ENCODE measurements around the gene PPIL3. TPM values are rescaled to one million over a fixed set of nuclear protein-coding genes. Genes with fewer than 3 reads are reported as not detected.
A peak's percentile ranks its signal among the peaks of the same experiment; 100 is the strongest.
"Not testable (repeated sequence)": the region's sequence is repeated elsewhere in the genome, so short reads cannot be mapped to it uniquely, and the experiment has no call there.

PPIL3 gene
- 10 to 100 TPM; 34.0 to 41.1 TPM for total RNA-seq

- Mint-ChIP-seq H3K27ac (peak within 1 kb of the TSS; percentile 100), H3K36me3 (peaks cover 39% of the 10 kb centered on the region), H3K4me1 (peaks cover 46% of the 10 kb centered on the region), H3K9me3 (no peaks in the 10 kb centered on the region), H3K4me3 (peak within 1 kb of the TSS; percentile 98), H3K27me3 (no peaks in the 10 kb centered on the region)
- peak; percentile 98 for DNase-seq
These were observed at the start of gene PPIL3, which contains the start of gene NIF3L1 for GRCh38 chr2:200888704-200889625. PPIL3 (minus strand) TSS chr2:200889077; CDS start chr2:200887615, 1,462 bp downstream. NIF3L1 (plus strand) TSS chr2:200889371; CDS start chr2:200891944, 2,573 bp downstream.

- H3K27me3 Mint-ChIP-seq, result no peaks in the 10 kb centered on the region
- no peak overlapping the region for H3K27ac Mint-ChIP-seq
- H3K9me3 Mint-ChIP-seq, result no peaks in the 10 kb centered on the region
- H3K4me1 Mint-ChIP-seq, result peaks cover 10% of the 10 kb centered on the region
- H3K4me3 Mint-ChIP-seq, result no peak overlapping the region
- no peak for DNase-seq
- H3K36me3 Mint-ChIP-seq, result peaks cover 14% of the 10 kb centered on the region
These were observed 42.2 kb upstream of the PPIL3 start for GRCh38 chr2:200930947-200931626.

- peaks cover 13% of the 10 kb centered on the region for H3K36me3 Mint-ChIP-seq
- H3K4me1 Mint-ChIP-seq, result peaks cover 10% of the 10 kb centered on the region
- no peaks in the 10 kb centered on the region for H3K9me3 Mint-ChIP-seq
- H3K4me3 Mint-ChIP-seq, result no peak overlapping the region
- peak overlapping the region; percentile 11 for H3K27ac Mint-ChIP-seq
- no peak for DNase-seq
- no peaks in the 10 kb centered on the region for H3K27me3 Mint-ChIP-seq
These were observed 40.7 kb upstream of the PPIL3 start for GRCh38 chr2:200929334-200930249.

GRCh38 chr2:200922439-200922838 lies 33.6 kb upstream of the PPIL3 start:
- Mint-ChIP-seq H3K9me3 (no peaks in the 10 kb centered on the region), H3K27ac (no peak overlapping the region), H3K4me1 (peaks cover 2% of the 10 kb centered on the region), H3K36me3 (peaks cover 7% of the 10 kb centered on the region), H3K27me3 (no peaks in the 10 kb centered on the region), H3K4me3 (no peak overlapping the region)
- DNase-seq, result no peak

GRCh38 chr2:200913654-200914053 lies 24.8 kb upstream of the PPIL3 start:
- Mint-ChIP-seq H3K9me3 (no peaks in the 10 kb centered on the region), H3K4me3 (no peak overlapping the region), H3K4me1 (no peaks in the 10 kb centered on the region), H3K36me3 (peaks cover 11% of the 10 kb centered on the region), H3K27ac (no peak overlapping the region), H3K27me3 (no peaks in the 10 kb centered on the region)
- DNase-seq, result no peak

GRCh38 chr2:200909958-200910357 lies 21.1 kb upstream of the PPIL3 start:
- DNase-seq, result no peak
- Mint-ChIP-seq H3K4me3 (no peak overlapping the region), H3K27me3 (no peaks in the 10 kb centered on the region), H3K9me3 (no peaks in the 10 kb centered on the region), H3K27ac (no peak overlapping the region), H3K36me3 (peaks cover 13% of the 10 kb centered on the region), H3K4me1 (no peaks in the 10 kb centered on the region)

GRCh38 chr2:200905618-200906296 lies 16.9 kb upstream of the PPIL3 start:
- Mint-ChIP-seq H3K4me1 (peaks cover 8% of the 10 kb centered on the region), H3K4me3 (no peak overlapping the region), H3K9me3 (no peaks in the 10 kb centered on the region), H3K36me3 (peaks cover 6% of the 10 kb centered on the region), H3K27me3 (no peaks in the 10 kb centered on the region), H3K27ac (peak overlapping the region; percentile 1)
- peak; percentile 30 for DNase-seq

GRCh38 chr2:200901459-200902072 lies 12.7 kb upstream of the PPIL3 start:
- peak; percentile 60 for DNase-seq
- Mint-ChIP-seq H3K27me3 (no peaks in the 10 kb centered on the region), H3K9me3 (no peaks in the 10 kb centered on the region), H3K36me3 (peaks cover 5% of the 10 kb centered on the region), H3K27ac (peak overlapping the region; percentile 70), H3K4me1 (peaks cover 15% of the 10 kb centered on the region), H3K4me3 (no peak overlapping the region)

GRCh38 chr2:200899482-200899881 lies 10.6 kb upstream of the PPIL3 start:
- Mint-ChIP-seq H3K4me3 (no peak overlapping the region), H3K36me3 (peaks cover 7% of the 10 kb centered on the region), H3K9me3 (no peaks in the 10 kb centered on the region), H3K4me1 (peaks cover 15% of the 10 kb centered on the region), H3K27me3 (no peaks in the 10 kb centered on the region), H3K27ac (peak overlapping the region; percentile 9)
- DNase-seq, result no peak

- H3K9me3 Mint-ChIP-seq, H3K4me3 Mint-ChIP-seq, H3K27me3 Mint-ChIP-seq, DNase-seq, H3K27ac Mint-ChIP-seq: not testable (repeated sequence)
- Mint-ChIP-seq H3K36me3 (peaks cover 29% of the 10 kb centered on the region), H3K4me1 (peaks cover 13% of the 10 kb centered on the region)
These were observed 7.1 kb downstream of the PPIL3 start for GRCh38 chr2:200881715-200882249.

GRCh38 chr2:200878289-200878880 lies 10.5 kb downstream of the PPIL3 start:
- Mint-ChIP-seq H3K9me3 (no peaks in the 10 kb centered on the region), H3K4me3 (no peak overlapping the region), H3K4me1 (peaks cover 6% of the 10 kb centered on the region), H3K27ac (no peak overlapping the region), H3K36me3 (peaks cover 32% of the 10 kb centered on the region), H3K27me3 (no peaks in the 10 kb centered on the region)
- no peak for DNase-seq

GRCh38 chr2:200877443-200877842 lies 11.4 kb downstream of the PPIL3 start:
- peaks cover 4% of the 10 kb centered on the region for H3K4me1 Mint-ChIP-seq
- H3K9me3 Mint-ChIP-seq, result no peaks in the 10 kb centered on the region
- DNase-seq, result no peak
- H3K4me3 Mint-ChIP-seq, result no peak overlapping the region
- no peak overlapping the region for H3K27ac Mint-ChIP-seq
- peaks cover 34% of the 10 kb centered on the region for H3K36me3 Mint-ChIP-seq
- H3K27me3 Mint-ChIP-seq, result no peaks in the 10 kb centered on the region

- no peak overlapping the region for H3K27ac Mint-ChIP-seq
- H3K27me3 Mint-ChIP-seq, result no peaks in the 10 kb centered on the region
- H3K9me3 Mint-ChIP-seq, result no peaks in the 10 kb centered on the region
- no peak for DNase-seq
- no peaks in the 10 kb centered on the region for H3K4me1 Mint-ChIP-seq
- H3K36me3 Mint-ChIP-seq, result peaks cover 41% of the 10 kb centered on the region
- no peak overlapping the region for H3K4me3 Mint-ChIP-seq
These were observed 15.3 kb downstream of the PPIL3 start for GRCh38 chr2:200873560-200873959.

All from activated naive CD8-positive, alpha-beta T cell treated with anti-CD3 and anti-CD28 coated beads for 36 hours (primary cell).